Prostate gland (tissue), 2 donors: Measurements from ENCODE around the gene PLCB1. TPM values are rescaled to one million over a fixed set of nuclear protein-coding genes. Genes with fewer than 3 reads are reported as not detected.

Experiments used
- DNase-seq: peaks from one replicate; pipeline ENCODE4 v3.0.0-alpha.2; 2019; ENCODE audit warnings: low spot score
- H3K27ac ChIP-seq, 2 donors: fragments of 200-600 bp; sonication (generic); 2 replicates each; pipeline ENCODE4 v1.5.1; 2017 to 2019
- H3K27me3 ChIP-seq: fragments of 200-600 bp; sonication (generic); replicated peaks from 2 replicates; pipeline ENCODE4 v1.5.1; 2019; ENCODE audit not compliant: insufficient read depth
- H3K36me3 ChIP-seq, 2 donors: fragments of 200-600 bp; sonication (generic); 1 replicate in 1 of 2; 2 replicates in 1 of 2; pipeline versions ENCODE4 v1.5.1 to v1.8.1; 2017 to 2019
- H3K4me1 ChIP-seq: fragments of 200-600 bp; sonication (generic); replicated peaks from 2 replicates; pipeline ENCODE4 v1.5.1; 2019
- H3K4me3 ChIP-seq, 2 donors: fragments of 200-600 bp; sonication (generic); 2 replicates each; pipeline ENCODE4 v1.5.1; 2017 to 2019
- H3K9me3 ChIP-seq: fragments of 200-600 bp; sonication (generic); 2 replicates; pipeline ENCODE4 v1.5.1; 2017
- CTCF ChIP-seq, 4 experiments: fragments of 200-600 bp in 2 of 4; fragments of 450-650 bp in 2 of 4; sonication (generic) in 2 of 4; IDR thresholded peaks; 1 replicate in 3 of 4; 2 replicates in 1 of 4; pipeline ENCODE4 v1.5.1; 2016 to 2019; ENCODE audit warnings: antibody characterized with exemption in 4 of 4, mild to moderate bottlenecking in 2 of 4, moderate library complexity in 2 of 4
- POLR2A ChIP-seq: fragments of 450-650 bp; IDR thresholded peaks from one replicate; pipeline ENCODE4 v1.6.1; 2016; ENCODE audit warnings: antibody characterized with exemption, mild to moderate bottlenecking
- POLR2AphosphoS5 ChIP-seq: sonication (generic); formaldehyde crosslinking; IDR thresholded peaks from one replicate; pipeline ENCODE4 v1.6.1; 2017; ENCODE audit warnings: antibody characterized with exemption
- WGBS: methylation state at CpG from one replicate; pipeline ENCODE4 v1.1.5; 2018; 5-methylcytosine and 5-hydroxymethylcytosine counted together
- intact Hi-C: fragments of 100-400 bp; cut with DNase I; formaldehyde crosslinking; loops from one replicate; pipeline ENCODE4 v1.14.2; 2022
- total RNA-seq, 2 donors: library from RNA; depleted of rRNA; stranded (reverse); fragments of >200 nt; gene quantifications; one replicate each; pipeline ENCODE4 v1.1.0, GENCODE V29; 2016

Gene PLCB1
- 10 to 100 TPM; 24.3 to 26.3 TPM for total RNA-seq

GRCh38 chr20:8131598-8132483, at the start of gene PLCB1:
Gene PLCB1 (plus strand): TSS chr20:8132266. CDS start chr20:8132652, 386 bp downstream.
- H3K27me3 ChIP-seq = no peaks in the 10 kb centered on the region
- no peaks in the 10 kb centered on the region for H3K36me3 ChIP-seq
- peak within 1 kb of the TSS; percentile 82 to 87 for H3K4me3 ChIP-seq
- WGBS = under 1% methylated on average over 62 of the region's 65 CpGs
- peak within 1 kb of the TSS; percentile 82 to 88 for H3K27ac ChIP-seq
- peak; percentile 89 for DNase-seq
- no peaks in the 10 kb centered on the region for H3K4me1 ChIP-seq
- peak; percentile 73 to 95 (median 92) for TF ChIP-seq CTCF (IDR thresholded peaks at IDR 0.05)
- no peak for TF ChIP-seq POLR2A
- TF ChIP-seq POLR2AphosphoS5 = peak; percentile 46
- H3K9me3 ChIP-seq = no peaks in the 10 kb centered on the region
- intact Hi-C loops = loop anchor here (1.0 to 10.0 kb wide), 5 partner anchors 85 to 589 kb away; no protein-coding TSS in a partner anchor

- Histone ChIP-seq H3K4me3 (no peak overlapping the region), H3K9me3 (no peaks in the 10 kb centered on the region), H3K27me3 (no peaks in the 10 kb centered on the region), H3K4me1 (no peaks in the 10 kb centered on the region), H3K27ac (no peak overlapping the region), H3K36me3 (no peaks in the 10 kb centered on the region)
- DNase-seq = no peak
- intact Hi-C loops = no loop called here
- peak; percentile 47 for TF ChIP-seq POLR2AphosphoS5
- TF ChIP-seq POLR2A = no peak
These were observed 49.1 kb upstream of the PLCB1 start for GRCh38 chr20:8082989-8083388.

GRCh38 chr20:8089668-8090067, 42.4 kb upstream of the PLCB1 start:
- Histone ChIP-seq H3K27ac (no peak overlapping the region), H3K4me1 (peaks cover 8% of the 10 kb centered on the region), H3K36me3 (no peaks in the 10 kb centered on the region), H3K4me3 (no peak overlapping the region), H3K27me3 (no peaks in the 10 kb centered on the region), H3K9me3 (no peaks in the 10 kb centered on the region)
- DNase-seq = no peak
- intact Hi-C loops = no loop called here
- 77% methylated on average over 5 of the region's 5 CpGs for WGBS
- TF ChIP-seq CTCF (IDR thresholded peaks at IDR 0.05) = no peak
- TF ChIP-seq POLR2A = no peak
- no peak for TF ChIP-seq POLR2AphosphoS5

GRCh38 chr20:8094415-8094818, 37.6 kb upstream of the PLCB1 start:
- TF ChIP-seq POLR2AphosphoS5 (peak; percentile 89), CTCF (IDR thresholded peaks at IDR 0.05) (no peak), POLR2A (no peak)
- H3K4me3 ChIP-seq = no peak overlapping the region
- H3K9me3 ChIP-seq = no peaks in the 10 kb centered on the region
- peak; percentile 96 for DNase-seq
- peaks cover 18% of the 10 kb centered on the region for H3K4me1 ChIP-seq
- H3K27me3 ChIP-seq = no peaks in the 10 kb centered on the region
- peak overlapping the region; percentile 51 to 64 for H3K27ac ChIP-seq
- H3K36me3 ChIP-seq = no peaks in the 10 kb centered on the region
- intact Hi-C loops = no loop called here
- 0% methylated on average over 1 of the region's 1 CpG for WGBS

- H3K27ac ChIP-seq = peak overlapping the region; percentile 51 to 64
- peak; percentile 34 for DNase-seq
- no peak for TF ChIP-seq POLR2AphosphoS5
- TF ChIP-seq CTCF (IDR thresholded peaks at IDR 0.05) = no peak
- TF ChIP-seq POLR2A = no peak
- H3K4me3 ChIP-seq = no peak overlapping the region
- H3K36me3 ChIP-seq = no peaks in the 10 kb centered on the region
- H3K4me1 ChIP-seq = peaks cover 18% of the 10 kb centered on the region
- no peaks in the 10 kb centered on the region for H3K9me3 ChIP-seq
- WGBS = 9% methylated on average over 2 of the region's 2 CpGs
- H3K27me3 ChIP-seq = no peaks in the 10 kb centered on the region
- intact Hi-C loops = no loop called here
These were observed 37.2 kb upstream of the PLCB1 start for GRCh38 chr20:8094850-8095249.
